Globus pallidus (tissue), 1 donor: ENCODE measurements around the gene ITGA2B.
"Not testable (repeated sequence)": the region's sequence is repeated elsewhere in the genome, so short reads cannot be mapped to it uniquely, and the experiment has no call there.

ENCODE experiments used
- DNase-seq: peaks from one replicate; pipeline ENCODE4 v3.0.0-alpha.2; 2015; ENCODE audit warnings: low spot score

The ITGA2B gene

DNA sequence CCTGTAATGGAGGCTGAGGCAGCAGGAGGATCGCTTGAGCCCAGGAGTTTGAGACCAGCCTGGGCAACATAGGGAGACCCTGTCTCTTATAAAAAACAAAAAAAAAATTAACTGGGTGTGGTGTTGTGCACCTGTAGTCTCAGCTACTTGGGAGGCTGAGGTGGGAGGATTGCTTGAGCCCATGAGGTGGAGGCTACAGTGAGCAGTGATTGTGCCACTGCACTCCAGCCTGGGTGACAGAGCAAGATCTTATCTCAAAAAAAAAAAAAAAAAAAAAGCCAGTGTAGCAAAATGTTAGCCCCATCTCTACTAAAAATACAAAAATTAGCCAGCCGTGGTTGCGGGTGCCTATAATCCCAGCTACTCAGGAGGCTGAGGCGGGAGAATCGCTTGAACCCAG is 59.2 kb downstream of the ITGA2B start:
- not testable (repeated sequence) for DNase-seq

DNA sequence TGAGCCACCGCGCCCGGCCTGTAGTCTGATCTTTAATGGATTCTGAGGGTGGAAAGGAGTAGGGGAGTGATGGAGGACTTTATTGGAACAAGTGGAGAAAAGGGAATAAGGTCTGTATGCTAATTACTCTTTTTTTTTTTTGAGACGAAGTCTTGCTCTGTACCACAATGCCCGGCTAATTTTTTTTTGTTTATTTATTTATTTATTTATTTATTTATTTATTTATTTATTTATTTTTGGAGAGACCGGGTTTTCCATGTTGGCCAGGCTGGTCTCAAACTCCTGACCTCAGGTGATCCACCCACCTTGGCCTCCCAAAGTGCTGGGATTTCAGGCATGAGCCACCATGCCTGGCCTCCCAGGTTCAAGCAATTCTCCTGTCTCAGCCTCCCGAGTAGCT is 59.9 kb downstream of the ITGA2B start:
- DNase-seq, result not testable (repeated sequence)

DNA sequence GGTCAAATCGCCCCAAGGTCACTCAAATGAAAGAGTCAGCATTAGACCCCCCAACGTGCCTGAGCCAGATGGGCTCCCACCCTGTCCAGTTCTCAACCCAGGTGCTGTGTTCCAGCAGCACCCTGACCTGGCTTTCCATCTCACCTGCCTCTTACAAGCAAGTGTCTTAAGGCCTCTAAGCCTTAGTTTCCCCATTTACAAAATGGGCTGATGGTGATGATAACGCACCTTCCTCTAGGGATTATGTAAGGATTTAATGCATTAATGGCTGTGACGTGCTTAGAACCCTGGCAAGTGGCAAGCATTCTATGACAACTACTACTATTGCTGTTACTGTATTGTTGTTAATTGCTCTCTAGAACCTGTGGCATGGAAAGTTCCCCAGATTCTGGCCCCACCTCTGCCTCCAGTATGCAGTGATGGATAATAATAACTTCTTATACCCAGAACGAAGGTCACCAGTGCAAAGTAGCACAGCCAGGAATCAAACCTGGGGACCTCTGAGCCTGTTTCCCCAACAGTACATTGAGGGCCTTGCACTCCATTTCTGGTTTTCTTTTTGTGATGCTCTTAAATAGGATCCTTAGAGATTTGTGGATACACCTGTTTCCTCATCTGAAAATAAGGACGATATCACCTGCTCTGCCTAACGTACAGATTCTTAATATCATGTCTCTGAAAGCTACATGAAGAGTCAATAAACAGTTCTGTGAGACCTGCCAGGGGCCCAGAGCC is 61.6 kb downstream of the ITGA2B start:
- DNase-seq, result no peak

DNA sequence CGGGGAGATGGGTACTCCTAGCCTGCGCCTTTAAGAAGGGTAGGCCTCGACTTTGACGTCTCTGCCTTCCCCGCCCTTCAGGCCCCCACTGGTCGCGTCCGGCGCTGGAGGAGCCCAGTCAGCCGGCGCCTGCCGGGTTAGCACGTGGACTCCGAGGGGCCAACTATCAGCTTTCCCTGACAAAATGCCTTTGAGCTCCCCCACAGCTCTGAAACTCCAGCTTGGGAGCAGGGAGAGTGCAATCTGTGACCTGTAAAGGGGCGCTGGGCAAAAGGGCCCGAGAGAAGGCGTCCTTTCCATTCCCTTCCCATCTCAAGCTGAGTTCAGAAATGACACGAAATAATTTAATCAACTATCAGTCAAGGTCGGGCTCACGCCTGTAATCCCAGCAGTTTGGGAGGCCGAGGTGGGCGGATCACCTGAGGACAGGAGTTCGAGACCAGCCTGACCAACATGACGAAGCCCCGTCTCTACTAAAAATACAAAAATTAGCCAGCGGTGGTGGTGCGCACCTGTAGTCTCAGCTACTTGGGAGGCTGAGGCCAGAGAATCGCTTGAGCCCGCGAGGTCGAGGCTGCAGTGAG is 62.5 kb downstream of the ITGA2B start:
- peak; percentile 98 for DNase-seq

DNA sequence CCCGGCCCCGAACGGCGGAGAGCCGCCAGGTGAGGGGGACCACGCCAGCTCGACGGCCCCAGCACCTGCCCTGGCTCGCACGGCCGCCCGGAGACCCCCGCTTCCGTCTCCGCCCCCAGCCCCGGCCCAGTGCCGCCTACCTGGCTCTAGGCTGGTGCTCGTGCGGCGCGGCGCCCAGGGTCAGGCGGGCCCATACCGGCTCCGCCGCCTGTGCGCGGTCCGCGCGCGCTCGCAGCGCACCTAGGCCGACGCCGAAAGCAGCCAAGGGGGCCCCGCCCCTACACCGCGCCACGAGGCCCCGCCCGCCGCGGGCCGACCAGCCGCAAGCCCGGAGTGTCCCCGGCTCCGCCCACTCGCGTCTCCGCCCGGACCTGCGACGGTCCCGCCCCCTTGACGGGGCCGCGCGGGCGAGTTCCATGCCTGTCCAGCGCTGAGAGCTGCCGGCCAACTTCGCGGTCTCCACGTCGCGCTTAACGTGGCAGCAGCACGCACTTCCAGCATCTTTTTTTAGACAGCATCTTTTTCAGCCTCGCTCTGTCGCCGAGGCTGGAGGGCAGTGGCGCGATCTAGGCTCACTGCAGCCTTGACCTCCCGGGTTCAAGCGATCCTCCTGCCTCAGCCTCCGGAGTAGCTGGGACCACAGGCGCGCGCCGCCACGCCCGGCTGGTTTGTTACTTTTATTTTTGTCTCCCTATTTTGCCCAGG is 64.7 kb downstream of the ITGA2B start, which contains the start of gene SLC25A39:
Gene SLC25A39, minus strand, starts transcription at position 253 of the 705 bp plus-strand sequence. CDS start 1,261 bp downstream, outside the sequence.
- peak; percentile 90 for DNase-seq

DNA sequence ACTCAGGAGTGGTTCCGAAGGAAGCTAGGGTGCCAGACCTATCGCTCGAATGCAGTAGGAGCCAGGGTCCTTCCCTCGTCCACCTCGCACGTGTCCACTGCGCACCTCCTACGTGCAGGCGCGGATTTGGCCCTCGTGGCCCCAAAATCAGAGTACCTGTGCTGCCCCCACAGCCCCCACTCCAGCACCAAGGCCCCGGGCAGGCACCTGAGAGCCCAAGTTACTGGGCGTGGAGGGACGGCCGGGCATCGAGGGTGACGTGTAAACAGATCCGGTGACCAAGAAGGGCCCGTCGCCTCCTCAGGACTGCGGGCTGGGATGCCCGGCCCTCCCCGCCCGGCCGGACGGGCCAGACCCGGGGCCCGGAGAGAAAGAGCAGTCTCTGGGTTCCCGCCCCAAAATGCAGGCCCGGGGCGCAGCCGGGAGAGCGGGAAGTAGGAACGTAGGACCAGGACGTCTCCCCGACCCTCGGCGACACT is 65.3 kb downstream of the ITGA2B start:
- no peak for DNase-seq

DNA sequence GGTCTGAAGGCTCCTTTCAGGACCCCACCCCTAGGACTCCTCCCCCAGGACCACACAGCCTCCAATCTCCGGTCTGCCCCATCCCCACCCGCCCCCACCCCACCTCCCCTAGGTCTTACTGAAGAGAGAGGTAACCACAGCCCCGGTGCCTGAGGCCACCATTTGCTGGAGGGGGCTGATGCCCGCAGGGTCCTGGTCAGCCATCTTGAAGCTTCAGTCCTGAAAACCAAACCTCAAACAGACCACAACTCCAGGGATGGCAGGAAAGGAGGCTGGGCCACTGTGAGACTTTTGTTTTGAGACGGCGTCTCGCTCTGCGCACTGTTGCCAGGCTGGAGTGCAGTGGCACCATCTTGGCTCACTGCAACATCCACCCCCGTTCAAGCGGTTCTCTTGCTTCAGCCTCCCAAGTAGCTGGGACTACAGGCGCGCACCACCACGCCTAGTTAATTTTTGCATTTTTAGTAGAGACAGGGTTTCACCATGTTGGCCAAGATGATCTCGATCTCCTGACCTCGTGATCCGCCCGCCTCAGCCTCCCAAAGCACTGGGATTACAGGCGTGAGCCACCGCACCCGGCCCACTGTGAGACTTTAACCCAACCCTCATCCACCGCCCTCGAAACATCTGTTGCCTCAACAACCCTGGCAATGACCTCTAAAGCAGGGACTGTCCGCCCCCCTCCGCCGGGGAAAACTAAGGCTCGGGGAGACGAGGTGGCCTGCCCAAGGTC is 65.9 kb downstream of the ITGA2B start:
- no peak for DNase-seq

DNA sequence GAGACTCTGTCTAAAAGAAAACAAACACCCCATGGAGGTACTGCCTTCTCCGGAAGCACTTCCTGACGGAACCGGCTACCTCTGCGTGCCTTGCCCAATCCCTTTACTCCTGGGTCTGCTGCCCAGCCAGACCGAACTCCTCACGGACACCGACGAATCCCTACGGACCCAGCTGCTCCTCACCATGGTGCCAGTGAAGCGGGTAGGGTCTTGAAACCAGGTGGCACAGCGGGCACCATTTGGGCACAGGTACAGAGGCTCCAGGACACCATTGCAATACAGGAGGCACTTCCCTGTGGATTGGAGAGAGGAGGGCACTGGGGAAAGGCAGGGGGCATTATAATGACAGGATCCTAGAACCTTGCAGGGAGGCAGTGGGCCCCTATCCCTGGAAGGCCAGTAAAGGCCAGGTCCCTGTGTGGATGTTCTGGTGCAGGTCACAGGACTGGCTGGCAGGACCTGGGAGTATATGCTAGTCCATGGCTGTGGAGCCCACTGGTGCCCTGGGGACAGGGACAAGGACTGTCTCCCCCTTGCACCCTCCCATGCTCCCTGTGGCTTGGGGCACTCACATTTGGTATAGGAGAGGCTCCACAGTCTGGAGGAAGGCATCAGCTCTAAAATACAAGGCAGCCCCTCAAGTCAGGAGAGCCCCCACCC is 67.1 kb downstream of the ITGA2B start:
- DNase-seq, result no peak
